AG09319 (cell line): Measurements from ENCODE around the gene SORBS1.

Source experiments
- DNase-seq: peaks from one replicate; pipeline ENCODE4 v3.0.0-alpha.2; 2010; ENCODE audit warnings: low read depth; ENCODE audit errors: extremely low read depth
- CTCF ChIP-seq: IDR thresholded peaks from 2 replicates; pipeline ENCODE4 v1.5.1; 2011; ENCODE audit warnings: low read depth, mild to moderate bottlenecking, inconsistent platforms, low read length, moderate library complexity

Gene SORBS1

GRCh38 chr10:95532536-95532935, 28.6 kb downstream of the SORBS1 start:
- no peak for DNase-seq
- no peak for TF ChIP-seq CTCF

- DNase-seq = no peak
- no peak for TF ChIP-seq CTCF
These were observed 29.2 kb downstream of the SORBS1 start for GRCh38 chr10:95531994-95532399.

- DNase-seq = no peak
- no peak for TF ChIP-seq CTCF
These were observed 29.9 kb downstream of the SORBS1 start for GRCh38 chr10:95531058-95531809.

GRCh38 chr10:95530561-95530960, 30.6 kb downstream of the SORBS1 start:
- DNase-seq = no peak
- TF ChIP-seq CTCF = no peak

- DNase-seq = no peak
- no peak for TF ChIP-seq CTCF
These were observed 31.1 kb downstream of the SORBS1 start for GRCh38 chr10:95530029-95530428.

- no peak for TF ChIP-seq CTCF
These were observed 35.1 kb downstream of the SORBS1 start for GRCh38 chr10:95526044-95526443.

GRCh38 chr10:95525033-95525418, 36.1 kb downstream of the SORBS1 start:
- no peak for DNase-seq
- TF ChIP-seq CTCF = no peak

More at GRCh38 chr10:95526044-95526443, 35.1 kb downstream of the SORBS1 start:
- DNase-seq = no peak
